Loucy (cell line): ENCODE measurements around the gene SLC26A2.

Experiments used
- EZH2phosphoT487 ChIP-seq: fragments of 200-600 bp; IDR thresholded peaks from 2 replicates; pipeline ENCODE4 v1.6.1; 2018; ENCODE audit warnings: antibody characterized with exemption, mild to moderate bottlenecking, moderate library complexity, borderline replicate concordance
- TF ChIP-seq, protein P1 (sequence below): fragments of 200-600 bp; sonication (generic); conservative IDR thresholded peaks from 2 replicates; pipeline ENCODE4 v1.5.1; 2014; ENCODE audit warnings: mild to moderate bottlenecking, antibody characterized with exemption, low read length

DNA sequence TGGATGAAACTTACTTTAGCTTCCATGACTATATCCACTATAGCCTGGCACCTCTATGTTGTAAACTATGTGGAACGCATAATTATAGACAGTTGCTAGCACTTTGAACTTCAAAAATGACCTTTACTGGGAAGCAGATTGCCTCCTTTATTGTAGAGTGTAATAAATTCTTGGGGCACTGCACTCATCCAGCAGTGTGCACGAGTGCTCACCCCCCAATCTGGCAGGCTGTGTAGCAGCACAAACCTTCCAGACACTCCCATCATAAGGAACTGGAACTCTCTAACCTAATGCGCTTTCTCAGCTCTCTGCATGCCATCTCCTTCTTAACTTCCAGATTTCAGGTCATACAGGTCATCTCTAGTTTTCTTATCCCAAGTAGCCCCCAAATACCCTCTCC, 14.4 kb upstream of the SLC26A2 start:
- no peak for TF ChIP-seq EZH2phosphoT487
- TF ChIP-seq, protein P1, sequence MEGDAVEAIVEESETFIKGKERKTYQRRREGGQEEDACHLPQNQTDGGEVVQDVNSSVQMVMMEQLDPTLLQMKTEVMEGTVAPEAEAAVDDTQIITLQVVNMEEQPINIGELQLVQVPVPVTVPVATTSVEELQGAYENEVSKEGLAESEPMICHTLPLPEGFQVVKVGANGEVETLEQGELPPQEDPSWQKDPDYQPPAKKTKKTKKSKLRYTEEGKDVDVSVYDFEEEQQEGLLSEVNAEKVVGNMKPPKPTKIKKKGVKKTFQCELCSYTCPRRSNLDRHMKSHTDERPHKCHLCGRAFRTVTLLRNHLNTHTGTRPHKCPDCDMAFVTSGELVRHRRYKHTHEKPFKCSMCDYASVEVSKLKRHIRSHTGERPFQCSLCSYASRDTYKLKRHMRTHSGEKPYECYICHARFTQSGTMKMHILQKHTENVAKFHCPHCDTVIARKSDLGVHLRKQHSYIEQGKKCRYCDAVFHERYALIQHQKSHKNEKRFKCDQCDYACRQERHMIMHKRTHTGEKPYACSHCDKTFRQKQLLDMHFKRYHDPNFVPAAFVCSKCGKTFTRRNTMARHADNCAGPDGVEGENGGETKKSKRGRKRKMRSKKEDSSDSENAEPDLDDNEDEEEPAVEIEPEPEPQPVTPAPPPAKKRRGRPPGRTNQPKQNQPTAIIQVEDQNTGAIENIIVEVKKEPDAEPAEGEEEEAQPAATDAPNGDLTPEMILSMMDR, result no peak
